GM19438 (cell line): Measurements from ENCODE around the gene PTPRJ.

Experiments used
- ATAC-seq: cut with Tn5 transposase; IDR thresholded peaks from one replicate; pipeline ENCODE4 v1.9.1; 2021; ENCODE audit warnings: low read depth; ENCODE audit not compliant: unreplicated experiment

PTPRJ gene

GRCh38 chr11:47967577-47968525 lies 12.5 kb upstream of the PTPRJ start:
- no peak for ATAC-seq

GRCh38 chr11:47969401-47969800 lies 11.0 kb upstream of the PTPRJ start:
- ATAC-seq = no peak

GRCh38 chr11:47971501-47971900 lies 8.9 kb upstream of the PTPRJ start:
- ATAC-seq = no peak

DNA sequence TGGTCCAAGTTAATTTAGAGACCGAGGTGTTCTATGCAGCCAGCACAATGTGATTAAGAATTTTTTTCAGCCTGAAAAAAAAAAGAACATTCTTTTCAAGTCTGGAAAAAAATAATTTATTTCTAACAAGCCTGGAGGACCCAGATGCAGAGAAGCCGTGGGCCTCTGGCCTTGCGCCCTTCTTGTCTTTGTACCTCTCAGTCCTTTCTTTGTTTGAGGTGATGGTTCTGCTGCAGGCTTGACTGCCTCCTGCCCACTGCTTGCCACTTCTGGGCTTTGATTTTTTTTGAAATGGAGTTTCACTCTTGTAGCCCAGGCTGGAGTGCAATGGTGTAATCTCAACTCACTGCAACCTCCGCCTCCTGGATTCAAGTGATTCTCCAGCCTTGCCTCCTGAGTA lies 7.2 kb upstream of the PTPRJ start:
- no peak for ATAC-seq

DNA sequence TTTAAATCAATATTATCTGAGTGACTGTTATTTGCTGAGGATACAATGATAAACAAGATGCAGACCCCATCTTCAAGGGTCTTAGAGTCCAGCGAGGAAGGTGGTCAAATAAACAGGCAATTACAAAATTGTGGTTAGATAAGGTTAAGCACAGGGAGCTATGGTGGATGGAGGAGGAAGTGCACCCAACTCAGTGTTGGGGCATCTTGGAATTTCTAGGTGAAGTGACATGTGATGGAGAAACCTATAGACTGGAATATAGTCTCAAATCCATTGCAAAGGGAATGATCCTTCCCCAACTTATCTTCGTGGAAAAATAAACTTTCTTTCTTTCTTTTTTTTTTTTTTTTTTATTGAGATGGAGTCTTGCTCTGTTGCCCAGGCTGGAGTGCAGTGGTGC lies 3.4 kb upstream of the PTPRJ start:
- ATAC-seq = no peak

- ATAC-seq = no peak
Measured at GRCh38 chr11:47977623-47978022, 2.7 kb upstream of the PTPRJ start.

GRCh38 chr11:47979378-47980087 lies 826 bp upstream of the PTPRJ start:
- ATAC-seq = no peak

DNA sequence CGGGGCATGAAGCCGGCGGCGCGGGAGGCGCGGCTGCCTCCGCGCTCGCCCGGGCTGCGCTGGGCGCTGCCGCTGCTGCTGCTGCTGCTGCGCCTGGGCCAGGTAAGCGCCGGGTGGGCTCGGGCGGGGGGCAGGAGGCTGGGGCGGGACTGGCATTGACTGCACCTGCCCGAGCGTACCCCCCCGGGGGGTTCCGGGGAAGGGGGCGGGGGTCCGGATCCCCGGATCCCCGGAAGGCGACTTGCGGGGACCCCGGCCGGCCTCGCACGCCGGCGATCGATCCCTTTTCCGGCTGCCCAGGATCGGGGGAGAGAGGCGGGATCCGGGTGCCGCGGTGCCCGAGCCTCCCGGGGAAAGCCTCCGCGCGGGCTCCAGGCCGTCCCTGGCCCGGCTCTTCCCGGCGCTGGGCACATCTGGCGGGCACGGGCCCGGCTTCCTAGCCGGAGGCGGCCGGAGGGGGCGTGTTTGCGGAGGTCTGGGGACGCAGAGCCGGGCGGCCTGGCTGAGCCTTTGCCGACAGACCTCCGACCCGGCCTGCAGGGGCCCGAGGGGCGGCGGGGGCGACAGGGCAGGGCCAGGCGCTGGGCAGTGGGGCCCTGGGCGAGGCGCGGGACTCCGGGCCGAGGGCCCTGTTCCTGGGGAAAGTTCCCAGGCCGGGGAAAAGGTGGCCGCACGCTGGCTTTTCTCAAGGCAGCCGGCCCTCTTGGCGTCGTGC lies 705 bp downstream of the PTPRJ start:
- ATAC-seq = peak; percentile 65

DNA sequence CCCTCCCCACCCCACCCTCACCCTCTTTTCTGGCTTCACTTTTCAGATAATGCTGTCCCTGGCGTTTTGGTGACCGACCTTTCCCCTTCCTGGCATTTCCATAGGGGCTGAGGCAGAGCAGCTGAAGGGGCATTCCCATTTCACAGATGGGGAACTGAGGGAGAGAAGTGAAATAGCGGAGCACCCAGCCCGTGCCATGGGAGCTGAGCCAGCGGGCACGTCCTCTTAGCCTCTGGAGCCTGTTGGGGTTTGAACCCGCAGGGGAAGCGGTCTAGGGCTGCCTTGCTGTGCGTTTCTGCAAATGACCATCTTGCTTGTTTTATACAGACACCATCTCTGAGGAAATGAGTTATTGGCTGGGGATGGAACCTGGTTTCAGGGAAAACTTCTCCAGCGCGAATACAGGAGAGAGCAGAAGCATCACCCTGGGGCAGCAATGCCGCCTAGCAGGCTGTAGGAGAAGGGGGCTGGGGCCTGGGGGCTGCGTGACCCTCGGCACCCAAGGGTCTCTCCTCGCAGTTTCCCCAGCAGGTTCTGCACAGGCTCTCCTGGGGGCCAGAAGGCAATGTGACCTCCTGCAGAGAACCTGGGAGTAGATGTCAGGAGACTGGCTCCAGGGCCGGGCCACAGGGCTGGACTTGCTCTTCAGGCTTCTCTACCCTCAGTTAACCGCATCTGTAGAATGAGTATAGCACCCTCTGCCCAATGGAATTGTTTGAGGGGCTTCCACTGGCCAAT lies 1.5 kb downstream of the PTPRJ start:
- ATAC-seq = no peak

- ATAC-seq = no peak
Measured at GRCh38 chr11:47982616-47983015, 2.3 kb downstream of the PTPRJ start.

DNA sequence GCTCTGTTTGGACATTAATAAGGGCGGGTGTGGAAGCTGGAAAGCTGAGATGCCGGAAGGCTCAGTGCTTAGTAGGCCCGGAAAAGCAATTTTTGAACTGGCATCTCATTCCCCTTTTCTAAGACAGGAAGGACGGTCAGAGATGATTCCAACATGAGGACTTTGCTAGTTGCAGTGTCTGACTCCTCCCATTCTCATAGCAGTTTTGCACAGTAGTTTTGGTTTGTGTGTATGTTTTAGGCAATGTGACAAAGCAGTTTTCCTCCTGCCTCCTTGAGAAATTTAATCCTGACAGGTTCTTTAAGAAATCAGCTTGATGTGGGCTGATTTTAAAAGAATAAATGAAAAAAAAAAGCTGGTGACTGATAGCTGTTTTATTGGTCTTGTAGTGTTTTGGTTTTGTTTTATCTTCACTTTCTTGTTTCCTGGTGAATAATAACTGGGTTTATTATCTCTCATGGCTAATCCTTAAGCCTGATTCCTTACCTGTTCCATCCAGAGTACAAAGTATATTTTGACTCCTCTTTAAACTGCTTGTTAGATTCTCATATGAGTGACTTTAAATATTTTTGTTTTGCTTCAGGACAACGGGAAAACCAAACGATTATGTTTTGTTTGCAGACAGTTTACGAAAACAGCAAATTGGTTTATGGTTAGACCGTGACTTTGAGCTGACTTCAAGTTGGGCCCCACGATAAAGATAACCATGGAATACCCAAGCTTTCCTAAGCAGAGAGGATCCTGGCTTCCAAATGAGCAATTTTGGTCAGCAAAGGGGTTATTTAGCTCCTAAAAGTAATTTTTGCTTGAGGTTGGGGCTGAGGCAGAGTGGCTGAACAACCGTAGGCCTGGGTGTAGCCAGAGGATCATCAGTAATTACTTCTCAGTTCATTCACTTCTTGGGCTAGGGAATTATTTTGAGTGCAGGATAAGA lies 3.4 kb downstream of the PTPRJ start:
- ATAC-seq = no peak

GRCh38 chr11:47986219-47986618 lies 5.9 kb downstream of the PTPRJ start:
- no peak for ATAC-seq

GRCh38 chr11:47986742-47987141 lies 6.4 kb downstream of the PTPRJ start:
- no peak for ATAC-seq

GRCh38 chr11:47987310-47987709 lies 7.0 kb downstream of the PTPRJ start:
- no peak for ATAC-seq

- no peak for ATAC-seq
Measured at GRCh38 chr11:47987781-47988180, 7.4 kb downstream of the PTPRJ start.

DNA sequence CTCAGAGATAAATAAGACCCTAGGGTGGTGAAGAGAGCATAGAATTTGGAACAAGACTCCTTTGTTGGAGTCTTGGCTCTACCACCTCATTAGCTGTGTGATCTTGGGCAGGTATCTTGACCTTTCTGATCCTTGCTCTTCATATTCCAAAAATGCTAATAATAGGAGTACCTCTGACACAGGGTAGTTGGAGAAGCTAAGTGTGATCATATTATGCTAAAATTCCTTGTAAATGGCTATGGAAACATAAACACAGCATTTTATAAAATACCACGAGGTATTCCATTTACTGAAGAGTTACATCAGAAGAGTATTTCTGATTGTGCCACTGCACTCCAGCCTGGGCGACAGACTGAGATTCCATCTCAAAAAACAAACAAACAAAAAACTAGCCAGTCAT lies 9.4 kb downstream of the PTPRJ start:
- ATAC-seq = no peak

DNA sequence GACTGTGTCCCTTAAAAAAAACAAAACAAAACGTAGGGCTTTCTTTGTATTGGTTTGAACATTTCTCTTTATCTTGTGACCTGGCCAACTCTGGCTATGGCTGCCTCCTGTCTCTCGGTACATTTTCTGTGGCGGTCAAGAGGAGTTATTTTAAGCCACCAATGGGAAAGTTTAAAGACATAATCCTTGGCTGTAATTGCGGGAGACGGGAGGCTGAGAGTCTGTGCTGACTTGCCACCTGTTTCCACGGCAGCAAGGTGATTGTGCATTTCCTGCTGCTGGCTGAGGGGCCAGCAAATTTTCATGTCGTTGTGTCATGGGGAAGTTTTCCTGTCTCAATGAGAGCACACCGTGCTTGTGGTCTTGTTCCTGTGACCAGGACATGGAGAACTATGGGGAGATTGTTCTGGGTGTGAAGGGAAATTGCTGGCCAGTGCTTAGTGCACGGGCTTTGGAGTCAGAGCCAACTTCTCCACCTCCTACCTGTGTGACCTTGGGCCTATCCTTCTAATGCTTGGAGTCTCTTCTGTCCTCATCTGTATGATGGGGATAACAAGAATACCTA lies 11.0 kb downstream of the PTPRJ start:
- no peak for ATAC-seq

DNA sequence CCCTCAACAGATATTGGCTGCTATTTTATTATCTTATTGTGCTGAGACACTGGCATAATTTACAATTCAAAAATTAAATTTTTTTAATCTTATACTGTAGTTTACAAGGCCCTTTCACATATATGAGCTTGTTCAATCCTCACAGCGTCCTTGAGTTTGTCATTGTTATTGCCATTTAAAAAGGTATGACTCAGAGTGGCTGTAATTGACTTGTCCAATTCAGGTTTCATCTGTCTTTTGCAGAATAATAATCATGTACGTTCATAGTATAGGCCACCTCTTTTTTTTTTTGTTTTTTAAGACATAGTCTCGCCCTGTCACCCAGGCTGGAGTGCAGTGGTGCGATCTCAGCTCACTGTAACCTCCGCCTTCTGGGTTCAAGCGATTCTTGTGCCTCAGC lies 11.5 kb downstream of the PTPRJ start:
- ATAC-seq = no peak
